Muscle layer of duodenum (tissue), 2 donors: ENCODE measurements around the gene ABCD1.
"Not testable (repeated sequence)": the region's sequence is repeated elsewhere in the genome, so short reads cannot be mapped to it uniquely, and the experiment has no call there.

Experiments used
- H3K27ac ChIP-seq: one replicate; pipeline ENCODE4 v1.7.0; 2013; ENCODE audit warnings: mild to moderate bottlenecking, low read length
- H3K27me3 ChIP-seq: one replicate; pipeline ENCODE4 v1.7.0; 2013; ENCODE audit warnings: low read depth, mild to moderate bottlenecking, control low read depth, low read length
- H3K36me3 ChIP-seq, 2 donors: one replicate each; pipeline ENCODE4 v1.7.0; 2013; ENCODE audit warnings: low read length in 2 of 2, control low read depth in 1 of 2, mild to moderate bottlenecking in 1 of 2; ENCODE audit not compliant: insufficient read depth in 2 of 2, control insufficient read depth in 1 of 2
- H3K4me1 ChIP-seq, 2 donors: one replicate each; pipeline ENCODE4 v1.7.0; 2013; ENCODE audit warnings: low read length in 2 of 2, mild to moderate bottlenecking in 2 of 2, control low read depth in 1 of 2, moderate library complexity in 1 of 2; ENCODE audit not compliant: insufficient read depth in 2 of 2, control insufficient read depth in 1 of 2
- H3K4me3 ChIP-seq, 2 donors: one replicate each; pipeline ENCODE4 v1.7.0; 2013; ENCODE audit warnings: low read length in 2 of 2, low read depth in 1 of 2, mild to moderate bottlenecking in 1 of 2
- H3K9me3 ChIP-seq, 2 donors: one replicate each; pipeline ENCODE4 v1.7.0; 2013; ENCODE audit warnings: low read length in 2 of 2, control low read depth in 1 of 2, mild to moderate bottlenecking in 1 of 2; ENCODE audit not compliant: control insufficient read depth in 1 of 2
- donor health status: healthy.

The ABCD1 gene

GRCh38 chrX:153688911-153689590 is 35.6 kb upstream of the ABCD1 start:
- Histone ChIP-seq H3K27me3 (no peaks in the 10 kb centered on the region), H3K4me1 (no peaks in the 10 kb centered on the region), H3K36me3 (no peaks in the 10 kb centered on the region), H3K9me3 (no peaks in the 10 kb centered on the region), H3K27ac (no peak overlapping the region), H3K4me3 (peak overlapping the region in 1 of 2 donors; percentile 38)

GRCh38 chrX:153689654-153690465 is 34.8 kb upstream of the ABCD1 start:
- H3K9me3 ChIP-seq, result no peaks in the 10 kb centered on the region
- H3K27me3 ChIP-seq, result no peaks in the 10 kb centered on the region
- no peaks in the 10 kb centered on the region for H3K36me3 ChIP-seq
- no peak overlapping the region for H3K27ac ChIP-seq
- no peaks in the 10 kb centered on the region for H3K4me1 ChIP-seq
- peak overlapping the region in 1 of 2 donors; percentile 38 for H3K4me3 ChIP-seq

GRCh38 chrX:153690466-153690865 is 34.2 kb upstream of the ABCD1 start:
- no peaks in the 10 kb centered on the region for H3K36me3 ChIP-seq
- H3K27ac ChIP-seq, result no peak overlapping the region
- no peaks in the 10 kb centered on the region for H3K4me1 ChIP-seq
- no peak overlapping the region for H3K4me3 ChIP-seq
- H3K9me3 ChIP-seq, result no peaks in the 10 kb centered on the region
- H3K27me3 ChIP-seq, result no peaks in the 10 kb centered on the region

DNA sequence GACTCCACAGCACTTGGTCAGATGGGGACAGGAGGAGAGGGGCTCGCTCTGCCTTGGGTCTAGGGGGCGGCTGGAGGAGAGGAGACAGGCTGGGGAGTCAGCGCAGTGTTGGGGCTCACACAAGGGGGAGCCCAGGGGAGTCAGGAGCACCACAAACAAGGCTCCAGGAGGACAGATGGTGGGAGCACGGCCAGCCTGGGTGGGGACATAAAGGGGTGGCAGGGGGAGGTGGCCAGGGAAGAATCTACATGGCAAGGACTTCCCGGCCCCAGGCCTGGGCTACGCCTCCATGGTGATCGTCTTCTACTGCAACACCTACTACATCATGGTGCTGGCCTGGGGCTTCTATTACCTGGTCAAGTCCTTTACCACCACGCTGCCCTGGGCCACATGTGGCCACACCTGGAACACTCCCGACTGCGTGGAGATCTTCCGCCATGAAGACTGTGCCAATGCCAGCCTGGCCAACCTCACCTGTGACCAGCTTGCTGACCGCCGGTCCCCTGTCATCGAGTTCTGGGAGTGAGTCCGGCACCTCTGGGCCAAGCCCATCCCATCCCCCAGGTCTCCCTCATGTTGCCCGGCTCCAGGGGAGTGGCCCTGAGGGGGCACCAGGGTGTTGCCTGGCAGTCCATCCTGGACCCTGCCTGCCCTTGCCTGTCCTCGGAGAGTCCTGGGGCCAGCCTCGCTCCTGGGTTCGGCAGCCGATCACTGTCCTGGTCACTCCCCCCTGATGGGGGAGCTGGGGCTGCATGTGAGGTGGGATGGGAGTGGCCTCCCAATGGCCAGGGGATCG is 33.4 kb upstream of the ABCD1 start:
- not testable (repeated sequence) for H3K27me3 ChIP-seq, H3K4me1 ChIP-seq, H3K9me3 ChIP-seq, H3K36me3 ChIP-seq, H3K27ac ChIP-seq, H3K4me3 ChIP-seq

- H3K27ac ChIP-seq, result no peak overlapping the region
- no peaks in the 10 kb centered on the region for H3K9me3 ChIP-seq
- no peaks in the 10 kb centered on the region for H3K27me3 ChIP-seq
- H3K4me3 ChIP-seq, result no peak overlapping the region
- no peaks in the 10 kb centered on the region for H3K36me3 ChIP-seq
- no peaks in the 10 kb centered on the region for H3K4me1 ChIP-seq
These were observed 32.7 kb upstream of the ABCD1 start for GRCh38 chrX:153692003-153692402.

GRCh38 chrX:153692611-153693156 is 32.0 kb upstream of the ABCD1 start:
- Histone ChIP-seq H3K4me3 (no peak overlapping the region), H3K9me3 (no peaks in the 10 kb centered on the region), H3K36me3 (no peaks in the 10 kb centered on the region), H3K27me3 (no peaks in the 10 kb centered on the region), H3K27ac (no peak overlapping the region), H3K4me1 (no peaks in the 10 kb centered on the region)

DNA sequence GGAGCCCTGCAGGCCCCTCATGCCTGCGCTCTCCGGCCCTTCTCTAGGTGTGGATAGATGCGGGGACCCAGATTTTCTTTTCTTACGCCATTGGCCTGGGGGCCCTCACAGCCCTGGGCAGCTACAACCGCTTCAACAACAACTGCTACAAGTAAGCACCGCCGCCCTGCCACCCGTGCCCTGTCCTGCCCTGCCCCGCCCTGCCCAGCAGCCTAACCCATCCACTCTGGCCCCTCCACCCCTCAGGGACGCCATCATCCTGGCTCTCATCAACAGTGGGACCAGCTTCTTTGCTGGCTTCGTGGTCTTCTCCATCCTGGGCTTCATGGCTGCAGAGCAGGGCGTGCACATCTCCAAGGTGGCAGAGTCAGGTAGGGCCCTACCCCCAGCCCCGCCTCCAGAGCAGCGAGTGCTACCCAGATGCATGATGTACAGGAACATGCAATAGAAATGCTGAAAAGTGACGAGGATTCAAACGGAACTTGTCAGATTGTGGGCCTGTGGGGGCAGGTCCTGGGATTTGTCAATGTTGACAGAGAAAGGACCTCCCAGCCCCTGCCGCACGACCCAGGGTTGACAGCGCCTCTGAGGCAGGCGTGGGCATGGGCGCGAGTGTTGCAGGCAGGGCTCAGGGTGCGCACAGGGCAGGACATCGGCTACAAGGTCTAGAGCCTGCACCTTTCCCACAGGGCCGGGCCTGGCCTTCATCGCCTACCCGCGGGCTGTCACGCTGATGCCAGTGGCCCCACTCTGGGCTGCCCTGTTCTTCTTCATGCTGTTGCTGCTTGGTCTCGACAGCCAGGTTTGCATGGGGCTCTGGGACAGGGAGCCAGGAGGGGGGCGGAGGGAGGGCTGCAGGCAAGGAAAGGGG is 31.2 kb upstream of the ABCD1 start:
- Histone ChIP-seq H3K27ac (no peak overlapping the region), H3K4me3 (no peak overlapping the region), H3K27me3 (no peaks in the 10 kb centered on the region), H3K4me1 (no peaks in the 10 kb centered on the region), H3K9me3 (no peaks in the 10 kb centered on the region), H3K36me3 (no peaks in the 10 kb centered on the region)

GRCh38 chrX:153694256-153694655 is 30.4 kb upstream of the ABCD1 start:
- not testable (repeated sequence) for H3K27me3 ChIP-seq, H3K4me1 ChIP-seq, H3K36me3 ChIP-seq

DNA sequence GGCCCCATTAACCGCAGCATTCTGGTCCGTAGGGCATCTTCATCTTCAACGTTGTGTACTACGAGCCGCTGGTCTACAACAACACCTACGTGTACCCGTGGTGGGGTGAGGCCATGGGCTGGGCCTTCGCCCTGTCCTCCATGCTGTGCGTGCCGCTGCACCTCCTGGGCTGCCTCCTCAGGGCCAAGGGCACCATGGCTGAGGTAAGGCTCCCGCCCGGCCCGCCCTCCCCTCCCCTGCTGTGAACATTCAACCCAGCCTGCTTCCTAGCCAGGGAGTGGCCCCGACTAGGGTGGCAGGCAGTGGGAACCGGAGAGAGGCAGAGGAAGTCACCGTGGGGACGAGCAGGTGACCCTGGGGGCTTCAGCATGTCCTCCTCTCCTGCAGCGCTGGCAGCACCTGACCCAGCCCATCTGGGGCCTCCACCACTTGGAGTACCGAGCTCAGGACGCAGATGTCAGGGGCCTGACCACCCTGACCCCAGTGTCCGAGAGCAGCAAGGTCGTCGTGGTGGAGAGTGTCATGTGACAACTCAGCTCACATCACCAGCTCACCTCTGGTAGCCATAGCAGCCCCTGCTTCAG is 29.9 kb upstream of the ABCD1 start:
- Histone ChIP-seq H3K27me3 (no peaks in the 10 kb centered on the region), H3K27ac (no peak overlapping the region), H3K4me3 (no peak overlapping the region), H3K9me3 (no peaks in the 10 kb centered on the region), H3K4me1 (no peaks in the 10 kb centered on the region), H3K36me3 (no peaks in the 10 kb centered on the region)

More at GRCh38 chrX:153694256-153694655, 30.4 kb upstream of the ABCD1 start:
- not testable (repeated sequence) for H3K4me3 ChIP-seq, H3K9me3 ChIP-seq, H3K27ac ChIP-seq

GRCh38 chrX:153696100-153696499 is 28.6 kb upstream of the ABCD1 start:
- H3K9me3 ChIP-seq, result no peaks in the 10 kb centered on the region
- no peak overlapping the region for H3K4me3 ChIP-seq
- H3K27me3 ChIP-seq, result no peaks in the 10 kb centered on the region
- no peaks in the 10 kb centered on the region for H3K4me1 ChIP-seq
- H3K27ac ChIP-seq, result no peak overlapping the region
- H3K36me3 ChIP-seq, result peaks cover 0 to under 1% of the 10 kb centered on the region in 2 donors
